Panc1 (cell line): Measurements from ENCODE around the gene SCGB1A1. TPM values are rescaled to one million over a fixed set of nuclear protein-coding genes. Genes with fewer than 3 reads are reported as not detected.

Experiments
- ATAC-seq: fragments of 200-7000 bp; cut with Tn5 transposase; 2 replicates; pipeline ENCODE4 v1.9.1; 2020; ENCODE audit warnings: mild to moderate bottlenecking, moderate library complexity
- BruUV-seq: library from RNA; stranded (reverse); fragments of 400-500 nt; replicated peaks from 2 replicates; lab custom pipeline; 2021; lab: Mats Ljungman, UMichigan
- CTCF ChIA-PET: fragments of 300-600 bp; sonication (Branson Sonifier 250); formaldehyde crosslinking; loops from one replicate; lab custom pipeline; 2022; ENCODE audit warnings: antibody characterized with exemption; lab: Charles Lee
- POLR2A ChIA-PET: fragments of 300-600 bp; sonication (Branson Sonifier 250); formaldehyde crosslinking; loops from one replicate; lab custom pipeline; 2022; ENCODE audit warnings: antibody characterized with exemption; lab: Charles Lee
- DNase-seq: peaks from one replicate; pipeline ENCODE4 v3.0.0-alpha.2; 2010; ENCODE audit warnings: low read depth, low spot score
- H3K27ac ChIP-seq: 2 replicates; pipeline ENCODE4 v1.5.1; 2011; ENCODE audit warnings: mild to moderate bottlenecking, low read length, inconsistent platforms
- H3K27me3 ChIP-seq: fragments of 200-500 bp; sonication (Bioruptor generic); 2 replicates; pipeline ENCODE4 v1.6.0; 2014; ENCODE audit warnings: low read length, inconsistent platforms; ENCODE audit not compliant: control insufficient read depth, insufficient read depth
- H3K36me3 ChIP-seq: fragments of 200-500 bp; sonication (Bioruptor generic); 2 replicates; pipeline ENCODE4 v1.5.1; 2014; ENCODE audit warnings: inconsistent platforms, mild to moderate bottlenecking, low read length, moderate library complexity; ENCODE audit not compliant: control insufficient read depth, insufficient read depth
- H3K4me1 ChIP-seq: 2 replicates; pipeline ENCODE4 v1.5.1; 2011; ENCODE audit warnings: inconsistent platforms, mild to moderate bottlenecking, low read length, moderate library complexity; ENCODE audit not compliant: control insufficient read depth, insufficient read depth
- H3K4me3 ChIP-seq, 2 experiments: 2 replicates each; pipeline ENCODE4 v1.5.1; 2011 to 2012; ENCODE audit warnings: low read depth in 2 of 2, low read length in 2 of 2, mild to moderate bottlenecking in 2 of 2, inconsistent platforms in 1 of 2, moderate library complexity in 1 of 2
- H3K9me3 ChIP-seq: fragments of 200-500 bp; sonication (Bioruptor generic); 2 replicates; pipeline ENCODE4 v1.5.1; 2014; ENCODE audit warnings: low read depth, mild to moderate bottlenecking, inconsistent platforms, low read length, moderate library complexity; ENCODE audit not compliant: control insufficient read depth, insufficient read depth
- CTCF ChIP-seq: fragments of 450-650 bp; IDR thresholded peaks from 2 replicates; pipeline ENCODE4 v1.5.1; 2017; ENCODE audit warnings: mild to moderate bottlenecking
- POLR2AphosphoS5 ChIP-seq: IDR thresholded peaks from 2 replicates; pipeline ENCODE4 v1.6.1; 2012; ENCODE audit warnings: mild to moderate bottlenecking, low read depth, low read length, moderate library complexity
- REST ChIP-seq, 2 experiments: IDR thresholded peaks; 2 replicates each; pipeline ENCODE4 v1.6.1; 2011 to 2012; ENCODE audit warnings: low read depth in 2 of 2, control low read depth in 1 of 2, low read length in 1 of 2, mild to moderate bottlenecking in 1 of 2, moderate library complexity in 1 of 2; ENCODE audit not compliant: insufficient read depth in 1 of 2
- SIN3A ChIP-seq: IDR thresholded peaks from 2 replicates; pipeline ENCODE4 v1.6.1; 2012; ENCODE audit warnings: low read depth, mild to moderate bottlenecking, low read length, moderate library complexity, borderline replicate concordance; ENCODE audit not compliant: insufficient read depth
- TCF7L2 ChIP-seq: IDR thresholded peaks from 2 replicates; pipeline ENCODE4 v1.6.1; 2011; ENCODE audit warnings: mild to moderate bottlenecking, low read depth, low read length, inconsistent platforms
- in situ Hi-C: cut with HindIII; loops from 2 replicates; pipeline ENCODE4 v1.10.0; 2016; ENCODE audit warnings: low sequenced_read_pairs, low pct_unique_long_range_greater_than_20kb
- intact Hi-C: fragments of 100-400 bp; cut with micrococcal nuclease; formaldehyde crosslinking; loops from one replicate; pipeline ENCODE4 v1.10.0; 2022; ENCODE audit not compliant: unreplicated experiment
- total RNA-seq: library from RNA; stranded (reverse); gene quantifications from one replicate; pipeline ENCODE4 v1.2.1, GENCODE V29; 2021; ENCODE audit not compliant: unreplicated experiment

SCGB1A1 gene
- total RNA-seq, 1 experiment from 2014 or later, result 1.1 TPM

- BruUV-seq, result no TSS peak
- peak overlapping the region; percentile 76 for H3K27ac ChIP-seq
- no peaks in the 10 kb centered on the region for H3K36me3 ChIP-seq
- H3K9me3 ChIP-seq, result no peaks in the 10 kb centered on the region
- no peak overlapping the region for H3K4me3 ChIP-seq
- DNase-seq (no peak), ATAC-seq (no peak)
- TF ChIP-seq POLR2AphosphoS5 (no peak), CTCF (no peak), REST (IDR thresholded peaks at IDR 0.05; ENCODE audit: insufficient read depth in 1 of 2, low read depth in 2 of 2, low read length in 1 of 2) (no peak), TCF7L2 (no peak), SIN3A (no peak)
- H3K27me3 ChIP-seq, result no peaks in the 10 kb centered on the region
- intact Hi-C loops (loop anchor here (10.0 kb wide), 1 partner anchor 145 kb away; the partner anchor contains the start of gene AHNAK), in situ Hi-C loops (no loop called here)
- peaks cover 38% of the 10 kb centered on the region for H3K4me1 ChIP-seq
- ChIA-PET POLR2A (no interaction called here), CTCF (interaction anchor here (1.4 kb wide), 1 partner anchor 144 kb away, joined by 3 read pairs; no protein-coding TSS in a partner anchor)
Observed at GRCh38 chr11:62399878-62400266, 19.0 kb upstream of the SCGB1A1 start.

GRCh38 chr11:62400281-62400680 is 18.6 kb upstream of the SCGB1A1 start:
- Histone ChIP-seq H3K36me3 (no peaks in the 10 kb centered on the region), H3K27me3 (no peaks in the 10 kb centered on the region), H3K9me3 (no peaks in the 10 kb centered on the region), H3K27ac (peak overlapping the region; percentile 59), H3K4me1 (peaks cover 34% of the 10 kb centered on the region), H3K4me3 (no peak overlapping the region)
- BruUV-seq, result no TSS peak
- ATAC-seq, result no peak
- in situ Hi-C loops (no loop called here), intact Hi-C loops (no loop called here)
- DNase-seq, result no peak
- POLR2A ChIA-PET, result no interaction called here
- CTCF ChIA-PET, result interaction anchor here (1.4 kb wide), 1 partner anchor 144 kb away, joined by 3 read pairs; no protein-coding TSS in a partner anchor
- no peak for TF ChIP-seq REST (IDR thresholded peaks at IDR 0.05; ENCODE audit: insufficient read depth in 1 of 2, low read depth in 2 of 2, low read length in 1 of 2)
- no peak for TF ChIP-seq TCF7L2
- no peak for TF ChIP-seq SIN3A
- TF ChIP-seq CTCF, result no peak
